Measurements from ENCODE around the gene COA1. TPM values are rescaled to one million over a fixed set of nuclear protein-coding genes. Genes with fewer than 3 reads are reported as not detected.
"Not testable (repeated sequence)": the region's sequence is repeated elsewhere in the genome, so short reads cannot be mapped to it uniquely, and the experiment has no call there.

Gene COA1
- total RNA-seq, 1 donor from 2014 or later: 93.7 TPM

DNA sequence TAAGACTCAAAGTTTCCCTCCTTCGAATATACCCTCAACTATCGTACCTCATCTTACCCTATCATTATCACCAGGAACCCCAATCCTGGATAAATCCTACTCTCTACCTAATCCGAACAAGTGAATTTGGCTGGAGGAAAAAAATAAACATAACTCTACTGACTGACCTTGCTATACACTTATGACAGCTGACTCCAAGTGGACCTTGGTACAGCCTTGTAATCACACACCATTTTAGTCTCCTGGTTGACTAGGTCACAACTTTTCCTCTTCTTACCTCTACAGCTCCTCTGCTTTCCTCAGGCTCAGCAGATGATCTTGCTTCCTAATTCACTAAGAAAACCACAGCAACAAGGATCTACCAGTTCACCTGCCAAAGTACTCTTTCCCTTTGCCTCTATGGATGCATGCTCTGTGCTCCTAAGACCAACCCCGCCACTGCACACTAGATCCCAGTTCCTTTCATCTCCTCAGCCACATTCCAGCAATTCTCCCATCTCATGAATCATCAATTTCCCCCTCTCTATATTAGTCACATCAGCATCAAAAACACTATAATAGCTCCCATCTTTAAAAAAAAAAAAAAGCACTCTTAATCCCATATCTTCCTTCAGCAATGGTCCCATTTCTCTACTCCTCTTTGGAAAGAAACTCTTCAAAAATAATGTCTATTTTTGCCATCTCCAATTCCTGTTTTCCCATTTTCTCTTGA, 35.5 kb downstream of the COA1 start:
- H3K27me3 Mint-ChIP-seq (ENCODE audit: low read depth): no peaks in the 10 kb centered on the region
- TF ChIP-seq, protein P1, sequence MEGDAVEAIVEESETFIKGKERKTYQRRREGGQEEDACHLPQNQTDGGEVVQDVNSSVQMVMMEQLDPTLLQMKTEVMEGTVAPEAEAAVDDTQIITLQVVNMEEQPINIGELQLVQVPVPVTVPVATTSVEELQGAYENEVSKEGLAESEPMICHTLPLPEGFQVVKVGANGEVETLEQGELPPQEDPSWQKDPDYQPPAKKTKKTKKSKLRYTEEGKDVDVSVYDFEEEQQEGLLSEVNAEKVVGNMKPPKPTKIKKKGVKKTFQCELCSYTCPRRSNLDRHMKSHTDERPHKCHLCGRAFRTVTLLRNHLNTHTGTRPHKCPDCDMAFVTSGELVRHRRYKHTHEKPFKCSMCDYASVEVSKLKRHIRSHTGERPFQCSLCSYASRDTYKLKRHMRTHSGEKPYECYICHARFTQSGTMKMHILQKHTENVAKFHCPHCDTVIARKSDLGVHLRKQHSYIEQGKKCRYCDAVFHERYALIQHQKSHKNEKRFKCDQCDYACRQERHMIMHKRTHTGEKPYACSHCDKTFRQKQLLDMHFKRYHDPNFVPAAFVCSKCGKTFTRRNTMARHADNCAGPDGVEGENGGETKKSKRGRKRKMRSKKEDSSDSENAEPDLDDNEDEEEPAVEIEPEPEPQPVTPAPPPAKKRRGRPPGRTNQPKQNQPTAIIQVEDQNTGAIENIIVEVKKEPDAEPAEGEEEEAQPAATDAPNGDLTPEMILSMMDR (IDR thresholded peaks at IDR 0.05; ENCODE audit: unreplicated experiment): no peak
- no peak for DNase-seq (ENCODE audit: low spot score in 2 of 2, unreplicated experiment in 2 of 2)
- H3K4me1 Mint-ChIP-seq: no peaks in the 10 kb centered on the region
- H3K27ac Mint-ChIP-seq: no peak overlapping the region
- H3K4me3 Mint-ChIP-seq: no peak overlapping the region
- H3K9me3 Mint-ChIP-seq: no peaks in the 10 kb centered on the region
- H3K36me3 Mint-ChIP-seq: no peaks in the 10 kb centered on the region

DNA sequence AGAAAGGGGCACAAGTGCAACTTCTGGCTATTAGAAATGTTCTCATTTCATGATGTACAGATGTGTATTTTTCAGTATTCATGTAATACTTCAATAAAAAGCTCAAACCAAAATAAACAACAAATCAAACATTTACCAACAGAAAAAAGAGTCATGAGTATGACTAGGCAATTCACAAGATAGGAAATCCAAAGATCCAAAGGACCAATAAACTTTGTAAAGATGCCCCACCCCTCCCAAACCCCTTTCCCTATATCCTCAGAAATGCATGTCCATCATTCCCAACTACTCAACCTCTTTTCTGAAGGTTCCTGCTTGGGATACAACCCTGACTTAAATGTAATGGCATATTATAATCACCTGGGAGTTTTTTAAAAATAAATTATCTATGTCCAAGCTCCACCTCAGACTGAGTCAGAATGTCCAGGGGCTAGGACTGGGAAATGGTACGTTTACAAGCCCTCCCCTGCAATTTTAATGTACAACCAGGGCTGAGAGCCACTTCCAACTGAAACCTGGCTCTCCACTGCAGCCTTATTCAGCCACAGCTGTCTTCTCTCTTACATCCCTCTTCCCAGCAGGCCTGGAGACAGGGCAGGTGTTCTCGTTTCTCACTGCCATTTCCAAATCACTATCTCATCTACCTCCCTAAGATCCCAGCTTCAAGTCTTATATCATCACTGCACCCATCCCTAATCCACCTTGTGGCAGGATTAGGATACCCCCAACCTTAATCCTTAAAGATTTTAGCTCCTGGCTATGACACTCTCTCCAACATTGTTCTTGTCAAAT, 36.5 kb downstream of the COA1 start:
- no peaks in the 10 kb centered on the region for H3K27me3 Mint-ChIP-seq (ENCODE audit: low read depth)

DNA sequence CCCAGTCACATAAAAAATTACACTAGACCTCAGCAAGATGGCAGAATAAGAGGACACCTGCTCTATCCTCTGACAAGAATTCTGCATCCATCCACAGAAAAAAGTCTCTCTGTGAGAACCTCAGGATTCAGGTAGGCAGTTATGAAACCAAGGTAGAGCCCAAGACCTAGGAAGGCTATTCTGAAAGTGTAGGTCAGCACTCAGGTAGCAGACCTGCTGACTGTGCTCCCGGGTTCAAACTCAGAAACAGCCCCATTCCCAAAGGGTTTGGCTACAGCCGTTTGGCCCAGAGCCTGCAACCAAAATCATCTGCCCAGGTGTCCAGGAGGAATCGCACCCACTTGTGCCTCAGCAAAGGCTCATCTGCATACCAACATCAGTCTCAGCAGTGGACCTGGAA, 37.7 kb downstream of the COA1 start:
- no peaks in the 10 kb centered on the region for H3K4me1 Mint-ChIP-seq
- TF ChIP-seq, protein P1 (IDR thresholded peaks at IDR 0.05; ENCODE audit: unreplicated experiment): no peak
- no peak overlapping the region for H3K4me3 Mint-ChIP-seq
- H3K9me3 Mint-ChIP-seq: peaks cover 13% of the 10 kb centered on the region
- no peak for DNase-seq (ENCODE audit: low spot score in 2 of 2, unreplicated experiment in 2 of 2)
- H3K27ac Mint-ChIP-seq: no peak overlapping the region
- peaks cover 11% of the 10 kb centered on the region for H3K36me3 Mint-ChIP-seq
- no peaks in the 10 kb centered on the region for H3K27me3 Mint-ChIP-seq (ENCODE audit: low read depth)

More for the DNA sequence above, 36.5 kb downstream of the COA1 start:
- TF ChIP-seq, protein P1 (IDR thresholded peaks at IDR 0.05; ENCODE audit: unreplicated experiment): no peak
- DNase-seq (ENCODE audit: low spot score in 2 of 2, unreplicated experiment in 2 of 2): no peak
- Mint-ChIP-seq H3K4me1 (no peaks in the 10 kb centered on the region), H3K9me3 (peaks cover 7% of the 10 kb centered on the region), H3K4me3 (no peak overlapping the region), H3K36me3 (peaks cover 6% of the 10 kb centered on the region), H3K27ac (no peak overlapping the region)

DNA sequence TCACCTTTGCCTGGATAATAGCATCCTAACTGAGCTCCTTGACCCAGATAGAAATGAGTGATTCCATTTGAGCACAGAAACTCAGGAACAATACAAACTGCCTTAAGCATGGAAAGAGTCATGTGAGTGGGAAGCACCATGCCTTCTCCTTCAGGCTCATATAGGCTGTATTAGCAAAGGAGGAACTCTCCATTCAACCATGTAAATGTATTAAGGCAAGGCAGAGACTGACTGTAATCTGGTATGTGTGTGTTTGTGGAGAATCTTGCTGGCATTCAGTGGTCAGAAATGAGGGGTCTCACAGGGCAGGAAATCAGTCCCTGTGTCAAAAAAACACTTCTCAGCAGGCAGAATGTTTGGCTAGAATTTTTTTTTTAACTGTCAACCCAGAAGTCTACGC, 40.2 kb downstream of the COA1 start:
- TF ChIP-seq, protein P1 (IDR thresholded peaks at IDR 0.05; ENCODE audit: unreplicated experiment): no peak
- Mint-ChIP-seq H3K4me1 (no peaks in the 10 kb centered on the region), H3K4me3 (no peak overlapping the region), H3K36me3 (peaks cover 13% of the 10 kb centered on the region), H3K27ac (no peak overlapping the region), H3K27me3 (ENCODE audit: low read depth) (no peaks in the 10 kb centered on the region), H3K9me3 (peaks cover 27% of the 10 kb centered on the region)
- no peak for DNase-seq (ENCODE audit: low spot score in 2 of 2, unreplicated experiment in 2 of 2)

DNA sequence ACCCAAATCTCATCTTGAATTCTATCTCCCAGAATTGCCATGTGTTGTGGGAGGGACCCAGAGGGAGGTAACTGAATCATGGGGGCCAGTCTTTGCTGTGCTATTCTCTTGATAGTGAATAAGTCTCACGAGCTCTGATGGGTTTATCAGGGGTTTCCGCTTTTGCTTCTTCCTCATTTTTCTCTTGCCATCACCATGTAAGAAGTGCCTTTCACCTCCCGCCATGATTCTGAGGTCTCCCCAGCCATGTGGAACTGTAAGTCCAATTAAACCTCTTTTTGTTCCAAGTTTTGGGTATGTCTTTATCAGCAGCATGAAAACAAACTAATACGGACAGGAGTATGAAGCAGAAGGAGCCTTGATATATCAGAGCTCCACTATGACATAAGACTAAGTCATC, 41.5 kb downstream of the COA1 start:
- not testable (repeated sequence) for DNase-seq (ENCODE audit: low spot score in 2 of 2, unreplicated experiment in 2 of 2); H3K27ac Mint-ChIP-seq; H3K27me3 Mint-ChIP-seq (ENCODE audit: low read depth); H3K4me1 Mint-ChIP-seq; H3K4me3 Mint-ChIP-seq
- Mint-ChIP-seq H3K36me3 (peaks cover 18% of the 10 kb centered on the region), H3K9me3 (peaks cover 33% of the 10 kb centered on the region)

DNA sequence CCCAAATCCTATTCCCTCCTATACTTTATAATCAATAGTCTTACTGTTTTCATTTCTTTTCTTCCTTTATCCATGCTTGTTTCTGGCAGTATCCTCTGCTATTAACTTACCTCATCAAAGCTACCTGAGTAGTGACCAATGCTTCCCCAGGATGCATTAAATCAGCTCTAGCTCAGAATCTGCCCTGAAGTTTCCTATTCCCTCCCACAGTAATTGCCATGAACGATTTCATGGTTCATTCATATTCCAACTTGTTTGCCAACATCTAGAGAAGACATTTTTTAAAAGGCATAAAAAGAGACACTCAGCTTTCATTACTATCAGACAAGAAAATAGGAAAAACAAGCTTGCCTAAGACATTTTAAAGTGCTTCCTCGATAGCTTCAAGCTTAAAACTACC, 42.3 kb downstream of the COA1 start:
- H3K27me3 Mint-ChIP-seq (ENCODE audit: low read depth): no peaks in the 10 kb centered on the region
- TF ChIP-seq, protein P1 (IDR thresholded peaks at IDR 0.05; ENCODE audit: unreplicated experiment): no peak
- H3K4me3 Mint-ChIP-seq: no peak overlapping the region
- H3K4me1 Mint-ChIP-seq: no peaks in the 10 kb centered on the region
- peaks cover 20% of the 10 kb centered on the region for H3K36me3 Mint-ChIP-seq
- DNase-seq (ENCODE audit: low spot score in 2 of 2, unreplicated experiment in 2 of 2): no peak
- H3K9me3 Mint-ChIP-seq: peaks cover 33% of the 10 kb centered on the region
- no peak overlapping the region for H3K27ac Mint-ChIP-seq
